GM21717 (cell line): Measurements from ENCODE around the gene CNPY4.

Source experiments
- ATAC-seq: cut with Tn5 transposase; IDR thresholded peaks from one replicate; pipeline ENCODE4 v1.9.1; 2021; ENCODE audit warnings: mild to moderate bottlenecking, moderate library complexity; ENCODE audit not compliant: unreplicated experiment

Gene CNPY4

DNA sequence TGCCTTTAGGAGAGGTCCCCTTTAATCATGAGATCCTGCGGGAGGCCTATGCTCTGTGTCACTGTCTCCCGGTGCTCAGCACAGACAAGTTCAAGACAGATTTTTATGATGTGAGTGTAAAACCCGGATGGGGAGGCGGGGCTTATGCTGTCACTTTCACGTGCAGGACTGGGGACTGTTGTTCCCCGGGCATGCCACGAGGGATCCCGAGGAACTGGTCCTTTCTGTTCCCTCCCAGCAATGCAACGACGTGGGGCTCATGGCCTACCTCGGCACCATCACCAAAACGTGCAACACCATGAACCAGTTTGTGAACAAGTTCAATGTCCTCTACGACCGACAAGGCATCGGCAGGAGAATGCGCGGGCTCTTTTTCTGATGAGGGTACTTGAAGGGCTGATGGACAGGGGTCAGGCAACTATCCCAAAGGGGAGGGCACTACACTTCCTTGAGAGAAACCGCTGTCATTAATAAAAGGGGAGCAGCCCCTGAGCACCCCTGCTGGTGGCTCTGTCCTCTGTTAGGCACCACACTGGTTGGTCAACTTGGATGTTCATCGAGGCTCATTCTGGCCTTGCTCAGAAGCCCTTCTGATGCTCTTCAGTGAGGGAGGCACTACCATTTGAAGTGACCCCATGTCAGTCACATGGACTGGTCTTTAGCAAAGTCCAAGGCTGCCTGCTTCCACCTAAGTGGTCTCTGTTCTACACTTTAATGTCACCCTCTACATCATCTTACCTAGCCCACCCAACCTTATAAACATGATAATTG is 27.8 kb upstream of the CNPY4 start:
- ATAC-seq: no peak

DNA sequence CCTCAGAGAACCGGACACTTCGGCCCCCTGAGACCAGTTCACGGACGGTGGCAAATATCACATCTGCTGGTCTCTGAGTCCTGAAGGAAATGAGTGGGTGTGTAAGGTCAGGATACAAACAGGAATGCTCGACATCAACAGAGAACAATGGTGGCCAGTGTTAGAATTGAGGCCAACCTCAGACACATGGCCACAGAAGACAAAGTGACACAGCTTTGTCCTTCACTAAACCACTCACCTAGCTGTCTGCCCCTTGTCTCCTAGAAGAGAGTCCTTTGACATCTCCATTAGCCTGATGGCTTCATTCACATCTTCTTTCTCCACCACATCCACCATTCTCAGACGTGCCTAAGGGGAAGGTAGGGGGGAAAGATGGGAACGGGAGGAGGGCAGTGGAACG is 26.4 kb upstream of the CNPY4 start:
- no peak for ATAC-seq

DNA sequence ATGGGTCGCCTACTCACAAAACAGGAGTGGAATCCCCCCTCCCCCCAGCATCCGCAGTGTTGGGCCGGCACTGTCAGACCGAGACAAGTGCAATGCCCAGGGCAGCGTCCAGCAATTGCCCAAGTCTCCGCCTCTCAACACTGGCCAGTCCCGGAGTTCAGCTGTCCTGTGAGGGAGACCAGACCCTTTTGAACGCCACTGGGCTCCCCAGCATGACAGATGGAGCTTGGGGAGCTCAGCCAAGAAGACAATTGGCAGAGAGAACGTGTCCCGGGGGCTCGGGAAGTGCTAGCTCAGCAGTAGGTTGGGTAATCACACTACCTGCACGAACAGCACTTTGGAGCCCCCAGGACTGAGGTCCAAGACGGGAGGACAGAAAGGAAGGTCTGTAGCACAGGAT is 25.9 kb upstream of the CNPY4 start:
- no peak for ATAC-seq

DNA sequence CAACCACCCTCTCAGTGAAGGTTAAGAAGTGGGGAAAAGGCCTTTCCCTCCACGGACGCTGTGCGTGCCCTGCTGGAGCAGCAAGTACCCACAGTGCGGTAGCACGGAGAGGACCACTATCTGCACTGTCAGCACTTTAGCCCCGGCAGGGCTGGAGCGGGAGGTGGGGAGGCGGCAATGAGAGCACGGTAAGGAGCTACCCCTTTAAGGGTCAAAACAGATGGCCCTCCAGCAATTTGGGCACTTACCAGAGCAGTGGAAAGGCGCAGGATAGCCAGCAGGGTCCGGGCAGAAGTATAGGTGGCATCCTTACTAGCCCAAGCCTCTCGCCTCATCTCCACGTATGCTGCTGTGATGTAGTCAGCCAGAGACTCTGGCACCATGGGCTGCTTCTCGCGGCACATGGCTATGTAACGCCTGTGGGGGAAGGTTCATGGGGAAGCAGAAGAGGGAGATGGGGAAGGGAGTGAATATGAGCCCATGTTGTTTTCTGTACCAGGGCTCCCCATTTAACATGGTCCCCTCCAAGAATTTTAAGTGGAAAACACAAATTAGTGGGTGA is 25.4 kb upstream of the CNPY4 start:
- no peak for ATAC-seq

DNA sequence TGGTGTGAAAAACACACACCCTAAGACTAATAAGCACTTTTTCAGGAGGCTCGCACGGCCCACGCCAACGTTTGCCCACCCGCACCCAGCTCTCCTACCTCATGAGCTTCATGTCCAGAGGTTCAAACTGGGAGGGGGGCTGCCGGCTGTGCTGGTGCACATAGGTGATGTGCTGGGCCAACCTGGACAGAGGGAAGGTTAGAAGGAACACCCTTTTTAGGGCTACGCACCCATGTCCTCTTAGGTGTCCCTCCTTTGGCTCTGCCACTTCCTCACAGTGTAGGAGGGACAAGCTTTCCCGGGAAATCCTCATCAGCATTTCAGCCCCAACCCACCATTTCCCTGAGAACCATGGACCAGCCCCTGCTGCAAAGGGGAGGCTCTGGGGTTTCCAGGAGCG is 24.1 kb upstream of the CNPY4 start:
- ATAC-seq: no peak

DNA sequence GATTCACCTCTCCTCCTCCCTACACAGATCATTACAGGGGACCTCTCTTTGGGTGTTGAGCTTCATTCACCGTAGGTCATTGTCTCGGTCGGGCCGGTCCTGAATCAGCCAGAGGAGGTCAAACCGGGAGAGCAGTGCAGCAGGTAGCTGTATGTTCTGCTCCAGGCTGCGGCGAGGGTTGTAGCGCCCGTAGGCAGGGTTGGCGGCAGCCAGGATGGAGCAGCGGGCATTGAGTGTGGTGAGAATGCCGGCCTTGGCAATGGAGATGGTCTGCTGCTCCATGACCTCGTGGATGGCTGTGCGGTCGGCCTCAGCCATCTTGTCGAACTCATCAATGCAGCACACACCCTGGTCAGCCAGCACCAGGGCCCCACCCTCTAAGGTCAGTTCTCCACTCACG is 23.7 kb upstream of the CNPY4 start:
- ATAC-seq: no peak

DNA sequence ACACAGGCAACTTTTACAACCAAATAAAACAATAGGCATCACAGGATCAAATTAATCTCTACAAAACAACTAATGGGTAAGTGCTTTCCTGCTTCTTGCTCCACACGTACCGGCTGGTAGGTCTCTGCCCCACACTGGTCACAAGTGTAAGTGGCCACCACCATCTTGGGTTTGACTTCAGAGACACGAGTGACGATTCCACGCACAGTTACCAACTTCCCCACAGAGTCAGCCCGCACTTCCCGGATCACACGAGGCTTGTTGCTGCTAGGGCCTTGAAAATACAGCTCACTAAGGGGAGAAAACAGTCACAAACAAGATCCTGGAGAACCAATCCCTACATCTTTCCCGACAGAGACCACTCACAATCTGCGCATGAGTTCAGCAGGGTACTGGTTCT is 20.5 kb upstream of the CNPY4 start:
- no peak for ATAC-seq

DNA sequence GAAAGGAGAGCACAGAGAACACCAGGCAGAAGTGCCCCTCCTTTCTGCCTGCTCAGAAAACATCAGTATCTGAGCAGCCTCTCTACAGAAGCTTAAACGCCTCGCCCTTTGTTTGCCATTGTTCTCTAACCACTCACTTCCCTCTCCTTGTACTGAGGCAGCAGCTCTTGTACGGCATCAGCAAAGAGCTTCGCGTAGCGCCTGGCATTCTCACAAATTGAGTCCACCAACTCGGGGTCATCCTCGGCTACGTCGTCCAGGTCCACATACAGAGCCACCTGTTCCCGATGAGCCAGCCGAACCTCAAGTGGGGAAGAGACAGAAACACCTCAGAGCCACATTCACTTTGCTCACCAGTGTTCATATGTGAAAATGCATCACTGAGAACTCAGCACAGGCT is 20.0 kb upstream of the CNPY4 start:
- no peak for ATAC-seq

DNA sequence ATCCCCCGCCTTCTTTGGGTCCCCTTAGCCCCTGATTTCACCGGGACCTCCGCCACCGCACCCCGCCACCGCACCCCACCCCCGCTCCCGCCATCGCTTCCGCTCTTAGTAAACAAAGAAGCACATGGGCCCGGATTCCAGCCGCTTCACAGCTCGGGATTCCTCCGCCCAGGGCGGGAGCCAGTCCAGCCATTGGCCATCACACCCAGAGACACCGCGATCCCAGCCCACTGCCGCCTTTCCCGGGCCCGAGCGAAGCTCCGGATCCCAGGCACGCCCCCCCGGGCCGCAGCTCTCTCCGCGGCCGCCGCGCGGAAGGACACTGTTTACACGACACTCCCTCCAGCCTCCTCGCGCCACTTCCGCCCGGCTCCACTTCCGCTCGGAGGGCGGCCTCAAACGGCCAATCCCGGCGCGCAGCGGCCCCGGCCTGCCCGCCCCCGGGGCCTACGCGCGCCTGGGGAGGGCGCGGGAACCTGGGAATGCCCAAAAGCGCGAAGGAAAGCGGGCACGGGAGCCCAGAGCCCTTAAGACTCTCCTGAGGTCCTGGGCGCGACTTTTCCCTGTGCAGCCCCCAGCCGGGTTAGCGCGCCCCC is 18.9 kb upstream of the CNPY4 start:
- peak; percentile 61 for ATAC-seq

DNA sequence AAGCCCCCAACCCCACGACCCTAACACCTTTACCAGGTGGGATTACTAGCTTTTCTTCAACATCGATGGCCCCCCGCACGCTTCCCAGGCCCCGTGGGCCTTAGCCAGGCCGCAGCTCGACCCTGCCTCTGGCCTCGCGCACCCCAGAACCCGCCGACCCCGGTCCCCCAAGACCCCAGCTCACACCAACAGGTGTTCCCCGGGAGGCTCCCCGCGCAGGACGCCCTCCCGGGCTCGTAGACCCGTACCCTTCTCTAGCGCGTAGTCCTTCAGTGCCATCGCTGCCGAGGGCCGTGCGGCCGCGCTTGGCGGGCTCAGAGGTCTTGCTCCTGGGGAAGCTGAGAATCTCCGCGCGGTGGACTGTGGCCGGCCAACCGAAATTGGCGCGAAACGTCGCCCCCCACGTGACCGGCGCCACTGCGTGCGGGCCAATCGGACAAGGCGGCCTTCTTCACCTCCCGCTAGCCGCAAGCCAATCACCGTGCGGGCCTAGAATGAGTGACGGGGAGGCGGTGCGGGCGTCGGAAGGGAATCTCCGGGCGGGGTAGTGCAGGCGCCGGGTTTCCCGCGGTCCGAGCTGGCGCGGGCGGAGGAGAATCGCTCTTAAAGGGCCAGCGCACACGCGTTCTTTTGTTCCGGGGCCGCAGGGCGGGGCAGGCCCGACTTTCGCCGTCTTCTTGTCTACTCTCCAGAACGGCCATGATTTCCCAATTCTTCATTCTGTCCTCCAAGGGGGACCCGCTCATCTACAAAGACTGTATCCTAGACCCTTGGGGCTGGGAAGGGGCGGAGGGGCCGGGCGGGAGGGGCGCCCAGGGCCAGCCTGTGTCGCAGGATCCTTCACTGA is 18.2 kb upstream of the CNPY4 start, which contains the start of the genes AP4M1 and MCM7:
Gene AP4M1, plus strand, starts transcription at position 628 of the 847 bp plus-strand sequence. Its CDS starts 72 bp downstream, at position 700.
Gene MCM7, minus strand, starts transcription at position 382 of the 847 bp plus-strand sequence. Its CDS starts 103 bp downstream, at position 279.
- peak; percentile 79 for ATAC-seq

DNA sequence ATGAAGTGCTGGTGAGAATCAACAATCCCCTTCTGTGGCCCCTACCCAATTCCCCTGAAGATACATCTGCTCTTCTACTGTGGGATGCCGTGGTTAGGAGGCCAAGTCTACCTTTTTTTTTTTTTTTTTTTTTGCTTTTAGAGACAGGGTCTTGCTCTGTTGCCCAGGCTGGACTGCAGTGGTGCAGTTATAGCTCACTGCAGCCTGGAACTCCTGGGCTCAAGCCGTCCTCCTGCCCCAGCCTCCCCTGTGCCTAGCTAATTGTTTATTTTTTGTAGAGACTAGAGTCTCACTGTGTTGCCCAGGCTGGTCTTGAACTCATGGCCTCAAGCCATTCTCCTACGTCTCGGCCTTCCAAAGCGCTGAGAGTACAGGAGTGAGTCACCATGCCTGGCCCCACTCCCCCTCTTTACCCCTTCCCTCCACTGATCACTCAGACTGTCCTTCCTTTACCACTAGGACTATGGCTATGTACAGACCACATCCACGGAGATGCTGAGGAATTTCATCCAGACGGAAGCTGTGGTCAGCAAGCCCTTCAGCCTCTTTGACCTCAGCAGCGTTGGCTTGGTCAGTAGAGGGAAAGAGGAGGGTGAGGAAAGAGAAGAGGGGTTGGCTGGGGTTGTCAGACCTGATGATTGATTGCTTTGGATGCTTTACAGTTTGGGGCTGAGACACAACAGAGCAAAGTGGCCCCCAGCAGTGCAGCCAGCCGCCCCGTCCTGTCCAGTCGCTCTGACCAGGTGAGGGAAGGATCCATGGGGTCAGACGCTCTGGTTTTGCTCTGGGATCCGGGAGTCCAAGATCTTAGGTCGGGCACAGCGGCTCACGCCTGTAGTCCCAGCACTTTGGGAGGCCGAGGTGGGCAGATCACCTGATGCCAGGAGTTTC is 16.2 kb upstream of the CNPY4 start:
- no peak for ATAC-seq

DNA sequence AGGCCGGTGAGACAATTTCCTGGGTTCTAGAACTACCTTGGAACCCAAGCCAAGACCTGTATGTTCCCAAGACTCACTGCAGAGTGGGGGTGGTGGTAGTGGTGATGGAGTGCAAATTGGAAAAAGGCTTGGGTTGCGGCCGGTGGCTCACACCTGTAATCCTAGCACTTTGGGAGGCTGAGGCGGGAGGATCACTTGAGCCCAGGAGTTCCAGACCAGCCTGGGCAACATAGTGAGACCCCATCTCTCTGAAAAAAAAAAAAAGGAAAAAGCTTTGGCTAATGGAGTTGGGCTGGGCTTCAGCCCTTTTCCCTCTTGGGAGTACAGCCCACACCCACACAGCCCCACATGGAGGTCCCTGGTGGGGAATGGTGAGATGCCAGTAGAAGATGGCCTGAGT is 13.9 kb upstream of the CNPY4 start:
- ATAC-seq: no peak

DNA sequence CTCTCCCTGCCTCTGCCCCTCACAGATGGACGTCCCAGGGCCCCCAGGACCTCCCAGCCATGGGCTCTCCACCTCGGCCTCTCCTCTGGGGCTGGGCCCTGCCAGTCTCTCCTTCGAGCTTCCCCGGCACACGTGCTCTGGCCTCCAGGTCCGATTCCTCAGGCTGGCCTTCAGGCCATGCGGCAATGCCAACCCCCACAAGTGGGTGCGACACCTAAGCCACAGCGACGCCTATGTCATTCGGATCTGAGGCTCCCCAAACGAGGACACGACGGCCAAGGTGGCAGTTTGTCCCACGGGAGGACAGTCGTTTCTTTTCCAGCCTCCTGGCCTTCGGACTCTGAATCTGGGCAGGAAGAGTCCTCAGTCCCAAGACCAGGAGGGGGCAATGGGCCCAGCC is 12.8 kb upstream of the CNPY4 start:
- no peak for ATAC-seq

DNA sequence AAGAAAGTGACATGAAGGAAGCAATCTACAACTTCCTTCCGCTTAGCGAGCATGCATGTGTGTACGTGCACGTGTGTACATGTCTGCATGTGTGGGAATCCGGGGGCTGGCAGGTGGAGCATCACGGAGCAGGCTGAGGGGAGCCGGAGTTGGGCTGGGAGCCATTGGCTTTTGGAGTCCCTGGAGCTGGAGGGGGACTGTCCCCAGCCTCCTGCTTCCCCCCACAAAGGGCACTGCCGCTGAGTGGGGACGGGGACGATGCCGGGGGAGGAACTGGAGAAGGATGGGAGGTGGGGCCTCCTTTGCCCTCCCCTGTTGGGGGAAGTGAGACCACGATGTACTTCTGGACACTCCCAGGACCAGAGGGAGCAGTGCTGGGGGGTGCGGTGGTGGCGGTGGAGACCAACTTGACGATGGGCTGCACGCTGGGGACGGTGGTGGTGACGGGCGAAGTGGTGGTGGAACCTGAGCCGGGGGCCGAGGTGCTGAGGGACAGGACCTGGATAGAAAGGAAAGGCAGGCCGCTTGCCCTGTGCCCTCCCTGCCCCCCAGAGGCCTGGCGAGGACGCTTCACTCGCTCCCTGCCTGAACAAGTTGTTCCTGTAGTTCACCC is 12.2 kb upstream of the CNPY4 start:
- no peak for ATAC-seq

DNA sequence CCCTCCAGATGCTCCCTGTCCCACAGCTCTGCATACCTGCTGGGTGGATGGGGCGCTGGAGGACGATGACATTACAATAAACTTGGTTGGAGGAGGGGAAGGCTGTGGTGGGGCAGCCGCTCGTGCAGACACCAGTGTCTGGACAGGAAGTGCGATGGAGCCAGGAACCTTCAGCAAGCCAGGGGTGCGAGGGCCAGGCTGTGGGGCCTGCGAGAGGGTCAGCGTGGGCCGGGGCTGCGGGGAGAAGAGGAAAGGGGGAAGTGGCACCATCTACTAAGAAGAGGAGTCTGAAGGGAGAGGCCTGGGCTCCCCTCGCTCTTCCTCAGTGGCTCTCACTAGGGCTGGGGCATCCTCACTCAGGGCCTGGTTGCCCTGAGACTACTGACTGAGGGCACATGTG is 11.5 kb upstream of the CNPY4 start:
- ATAC-seq: no peak

DNA sequence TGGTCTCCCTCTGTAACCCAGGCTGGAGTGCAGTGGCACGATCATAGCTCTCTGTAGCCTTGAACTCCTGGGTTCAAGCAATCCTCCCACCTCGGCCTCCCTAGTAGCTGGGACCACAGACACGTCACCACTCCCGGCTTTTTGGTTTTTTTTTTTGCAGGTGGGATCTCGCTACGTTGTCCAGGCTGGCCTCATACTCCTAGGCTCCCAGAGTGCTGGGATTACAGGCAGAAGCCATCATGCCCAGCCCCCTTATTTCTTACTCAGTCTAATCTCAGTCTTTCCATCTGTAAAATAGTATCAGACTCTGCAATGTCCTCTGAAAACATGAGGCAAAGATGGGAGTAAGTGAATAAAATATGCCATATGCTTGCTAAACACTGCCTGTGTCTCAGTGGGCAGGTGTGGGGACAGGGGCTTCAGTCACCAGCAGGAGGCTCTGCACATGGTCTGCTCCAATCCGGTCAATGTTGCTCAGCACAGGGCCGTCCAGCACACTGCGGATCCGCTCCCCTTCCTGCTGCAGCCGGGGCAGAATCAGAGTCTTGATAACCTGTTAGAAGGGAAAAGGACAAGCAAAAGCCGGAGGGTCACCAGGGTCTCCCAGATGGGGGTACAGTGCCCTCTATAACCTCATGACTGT is 9.8 kb upstream of the CNPY4 start:
- no peak for ATAC-seq

DNA sequence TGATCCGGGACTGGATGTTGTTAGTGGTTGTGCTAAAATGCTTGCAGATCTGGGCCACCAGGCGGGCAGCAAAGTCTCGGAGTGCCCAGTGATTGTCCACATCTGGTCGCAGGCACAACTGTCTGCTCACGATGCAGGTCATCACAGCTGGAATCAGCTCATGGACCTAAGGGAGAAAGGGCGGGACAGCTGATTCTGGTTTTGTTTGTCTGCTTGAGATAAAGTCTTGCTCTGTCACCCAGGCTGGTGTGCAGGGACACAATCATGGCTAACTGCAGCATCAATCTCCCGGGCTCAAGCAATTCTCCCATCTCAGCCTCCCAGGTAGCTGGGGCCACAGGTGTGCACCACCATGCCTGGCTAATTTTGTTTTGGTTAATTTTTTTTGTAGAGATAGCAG is 8.3 kb upstream of the CNPY4 start:
- ATAC-seq: no peak

DNA sequence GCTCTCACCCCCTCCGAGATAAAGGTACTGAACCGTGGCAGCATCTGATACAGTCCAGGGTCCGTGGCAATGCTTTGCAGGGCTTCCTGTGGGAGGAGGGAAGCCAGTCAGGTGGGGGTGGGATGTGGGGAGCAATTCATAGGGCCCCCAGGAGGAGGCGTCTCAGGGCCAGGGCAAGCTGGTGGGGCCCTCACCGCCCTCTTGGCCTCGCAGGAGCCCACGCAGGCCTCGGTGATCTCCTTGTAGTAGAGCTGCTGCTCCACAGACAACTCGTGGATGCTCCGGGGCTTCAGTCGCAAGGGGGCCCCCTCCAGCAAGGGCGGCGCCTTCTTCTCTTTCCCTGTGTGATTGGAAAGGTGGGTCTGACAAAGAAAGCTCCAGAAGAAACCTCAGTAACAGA is 7.5 kb upstream of the CNPY4 start:
- no peak for ATAC-seq

DNA sequence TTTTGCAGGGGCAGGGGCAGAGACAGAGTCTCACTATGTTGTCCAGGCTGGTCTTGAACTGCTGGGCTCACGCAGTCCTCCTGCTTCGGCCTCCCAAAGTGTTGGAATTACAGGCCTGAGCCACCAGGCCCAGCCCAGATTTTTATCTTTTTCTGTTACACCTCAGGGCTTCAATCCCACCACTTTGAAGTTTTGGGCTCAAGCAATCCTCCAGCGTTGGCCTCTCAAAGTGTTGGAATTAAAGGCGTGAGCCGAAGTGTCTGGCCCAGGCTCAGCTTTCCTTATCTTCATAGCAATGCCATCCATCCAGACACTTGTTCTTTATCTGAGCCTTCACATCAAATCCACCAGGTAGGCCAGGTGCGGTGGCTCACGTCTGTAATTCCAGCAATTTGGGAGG is 4.4 kb upstream of the CNPY4 start:
- no peak for ATAC-seq
